DMS 273 (cell line): ENCODE measurements around the gene NLGN1.
"Not testable (repeated sequence)": the region's sequence is repeated elsewhere in the genome, so short reads cannot be mapped to it uniquely, and the experiment has no call there.

Source experiments
- DNase-seq: peaks from one replicate; lab custom pipeline; 2025; ENCODE audit not compliant: unreplicated experiment; lab: John Stamatoyannopoulos, UW

Gene NLGN1

GRCh38 chr3:174204765-174205164 is 807.2 kb downstream of the NLGN1 start:
- DNase-seq, result no peak

- DNase-seq, result no peak
Observed at GRCh38 chr3:174206607-174207192, 809.2 kb downstream of the NLGN1 start.

- no peak for DNase-seq
Observed at GRCh38 chr3:174208161-174208560, 810.6 kb downstream of the NLGN1 start.

- not testable (repeated sequence) for DNase-seq
Observed at GRCh38 chr3:174211896-174212295, 814.4 kb downstream of the NLGN1 start.

- no peak for DNase-seq
Observed at GRCh38 chr3:174215456-174215855, 817.9 kb downstream of the NLGN1 start.

- no peak for DNase-seq
Observed at GRCh38 chr3:174216019-174216418, 818.5 kb downstream of the NLGN1 start.

- DNase-seq, result no peak
Observed at GRCh38 chr3:174216946-174217718, 819.6 kb downstream of the NLGN1 start.

- DNase-seq, result peak; percentile 8
Observed at GRCh38 chr3:174218016-174218415, 820.5 kb downstream of the NLGN1 start.

- DNase-seq, result peak; percentile 33
Observed at GRCh38 chr3:174219738-174220137, 822.2 kb downstream of the NLGN1 start.

GRCh38 chr3:174220775-174221554 is 823.4 kb downstream of the NLGN1 start:
- DNase-seq, result no peak

- DNase-seq, result no peak
Observed at GRCh38 chr3:174223042-174223441, 825.5 kb downstream of the NLGN1 start.

- no peak for DNase-seq
Observed at GRCh38 chr3:174223626-174224025, 826.1 kb downstream of the NLGN1 start.

- DNase-seq, result no peak
Observed at GRCh38 chr3:174229916-174230315, 832.4 kb downstream of the NLGN1 start.

GRCh38 chr3:174232028-174232657 is 834.6 kb downstream of the NLGN1 start:
- DNase-seq, result not testable (repeated sequence)

- no peak for DNase-seq
Observed at GRCh38 chr3:174232658-174233429, 835.3 kb downstream of the NLGN1 start.

- no peak for DNase-seq
Observed at GRCh38 chr3:174233511-174233910, 836.0 kb downstream of the NLGN1 start.

GRCh38 chr3:174242311-174243041 is 844.9 kb downstream of the NLGN1 start:
- DNase-seq, result no peak

GRCh38 chr3:174243171-174243570 is 845.6 kb downstream of the NLGN1 start:
- DNase-seq, result no peak

GRCh38 chr3:174247687-174248152 is 850.2 kb downstream of the NLGN1 start:
- peak; percentile 56 for DNase-seq

GRCh38 chr3:174251681-174252080 is 854.1 kb downstream of the NLGN1 start:
- DNase-seq, result peak; percentile 23
